OCI-LY7 (cell line): ENCODE measurements around the gene STPG3. TPM values are rescaled to one million over a fixed set of nuclear protein-coding genes. Genes with fewer than 3 reads are reported as not detected.

Experiments
- BruUV-seq: library from RNA; stranded (reverse); fragments of 400-500 nt; replicated peaks from 2 replicates; lab custom pipeline; 2021; lab: Mats Ljungman, UMichigan
- CTCF ChIA-PET: fragments of 300-600 bp; sonication (Branson Sonifier 250); formaldehyde crosslinking; loops from one replicate; lab custom pipeline; 2022; ENCODE audit warnings: antibody characterized with exemption; ENCODE audit not compliant: unreplicated experiment; lab: Charles Lee
- POLR2A ChIA-PET: fragments of 300-600 bp; sonication (Branson Sonifier 250); formaldehyde crosslinking; loops from one replicate; lab custom pipeline; 2022; ENCODE audit warnings: antibody characterized with exemption; lab: Charles Lee
- DNase-seq: peaks from one replicate; pipeline ENCODE4 v3.0.0-alpha.2; 2015; ENCODE audit warnings: low spot score
- H2AFZ ChIP-seq: fragments of 200-600 bp; sonication (generic), shearing (Covaris generic); 2 replicates; pipeline ENCODE4 v1.6.1; 2014; ENCODE audit warnings: mild to moderate bottlenecking, antibody characterized with exemption, low read length, moderate library complexity
- H3K27ac ChIP-seq: fragments of 200-600 bp; sonication (generic); 2 replicates; pipeline ENCODE4 v1.5.1; 2014; ENCODE audit warnings: mixed run types, low read depth, mild to moderate bottlenecking, moderate library complexity, low read length, inconsistent platforms; ENCODE audit not compliant: poor library complexity, severe bottlenecking
- H3K36me3 ChIP-seq: fragments of 200-600 bp; sonication (generic); 2 replicates; pipeline ENCODE4 v1.6.1; 2014; ENCODE audit warnings: mild to moderate bottlenecking, antibody characterized with exemption, low read length, moderate library complexity, mixed read lengths; ENCODE audit not compliant: insufficient read depth
- H3K4me1 ChIP-seq: fragments of 200-600 bp; sonication (generic); 2 replicates; pipeline ENCODE4 v1.5.1; 2014; ENCODE audit warnings: mild to moderate bottlenecking, low read length; ENCODE audit not compliant: insufficient read depth, poor library complexity, severe bottlenecking
- H3K4me2 ChIP-seq: fragments of 200-600 bp; sonication (generic); 2 replicates; pipeline ENCODE4 v1.6.1; 2014; ENCODE audit warnings: mild to moderate bottlenecking, low read length
- H3K4me3 ChIP-seq: fragments of 200-600 bp; sonication (generic); 2 replicates; pipeline ENCODE4 v1.5.1; 2014; ENCODE audit warnings: mild to moderate bottlenecking, low read depth, low read length; ENCODE audit not compliant: poor library complexity, severe bottlenecking
- H3K79me2 ChIP-seq: fragments of 200-600 bp; sonication (generic); 2 replicates; pipeline ENCODE4 v1.6.1; 2016; ENCODE audit warnings: low read depth, mild to moderate bottlenecking, low read length, moderate library complexity, mixed read lengths; ENCODE audit not compliant: insufficient read depth
- H3K9me2 ChIP-seq: fragments of 200-600 bp; sonication (generic); 2 replicates; pipeline ENCODE4 v1.6.1; 2016; ENCODE audit warnings: mild to moderate bottlenecking, low read length, mixed read lengths; ENCODE audit not compliant: insufficient read depth
- H3K9me3 ChIP-seq: fragments of 200-600 bp; sonication (generic); 2 replicates; pipeline ENCODE4 v1.6.1; 2014; ENCODE audit warnings: mild to moderate bottlenecking, mixed run types, low read length, mixed read lengths
- H4K20me1 ChIP-seq: fragments of 200-600 bp; sonication (generic); 2 replicates; pipeline ENCODE4 v1.6.1; 2014; ENCODE audit warnings: mild to moderate bottlenecking, antibody characterized with exemption, low read length, moderate library complexity, mixed read lengths; ENCODE audit not compliant: insufficient read depth
- EZH2phosphoT487 ChIP-seq: fragments of 200-600 bp; sonication (generic); IDR thresholded peaks from 2 replicates; pipeline ENCODE4 v1.6.1; 2018; ENCODE audit warnings: low read depth, borderline replicate concordance, mild to moderate bottlenecking, mixed run types, antibody characterized with exemption, low read length, moderate library complexity, mixed read lengths
- intact Hi-C: fragments of 100-400 bp; cut with micrococcal nuclease; formaldehyde crosslinking; loops from one replicate; pipeline ENCODE4 v1.10.0; 2022; ENCODE audit not compliant: unreplicated experiment
- total RNA-seq, 2 experiments: library from RNA; depleted of rRNA in 1 of 2; stranded (reverse); fragments of >200 nt in 1 of 2; shearing (Covaris generic) in 1 of 2; gene quantifications; 2 replicates each; pipeline ENCODE4 v1.2.3, GENCODE V29; 2014 to 2022
- TF ChIP-seq, protein P1 (sequence below): fragments of 200-600 bp; sonication (generic); conservative IDR thresholded peaks from 2 replicates; pipeline ENCODE4 v1.5.1; 2014; ENCODE audit warnings: mild to moderate bottlenecking, antibody characterized with exemption, low read length, moderate library complexity, mixed read lengths

STPG3 gene
- total RNA-seq, 2 experiments from 2014 or later, result 0.73 to 2.7 TPM

DNA sequence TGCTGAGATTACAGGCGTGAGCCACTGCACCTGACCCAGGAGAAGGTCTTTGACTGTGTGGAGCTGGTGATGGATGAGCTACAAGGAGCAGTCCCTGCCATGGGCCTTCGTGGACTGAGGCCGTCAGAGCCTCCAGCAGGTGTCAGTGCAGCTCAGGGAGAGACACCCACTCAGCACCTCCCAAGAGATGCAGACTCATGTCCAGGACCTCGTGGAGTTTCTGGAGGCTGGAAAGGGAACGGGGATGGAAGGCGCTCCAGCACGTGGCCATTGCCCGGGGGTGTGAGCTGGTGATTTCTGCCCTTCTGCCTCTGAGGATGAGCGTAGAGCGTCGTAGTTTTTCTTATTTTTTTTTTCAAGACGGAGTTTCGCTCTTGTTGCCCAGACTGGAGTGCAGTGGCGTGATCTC is 35.9 kb downstream of the STPG3 start:
- intact Hi-C loops, result loop anchor here (5.0 kb wide), 1 partner anchor 160 kb away; no protein-coding TSS in a partner anchor
- Histone ChIP-seq H3K9me2 (no peaks in the 10 kb centered on the region), H3K9me3 (no peaks in the 10 kb centered on the region; the same call in 1 of the 2 replicates), H3K27ac (peak overlapping the region; percentile 84), H3K36me3 (peaks cover 11% of the 10 kb centered on the region), H3K4me3 (no peak overlapping the region), H4K20me1 (no peaks in the 10 kb centered on the region), H3K4me2 (peak overlapping the region; percentile 55; the same call in 1 of the 2 replicates), H2AFZ (no peak overlapping the region), H3K79me2 (no peaks in the 10 kb centered on the region), H3K4me1 (peaks cover 40% of the 10 kb centered on the region)
- ChIA-PET CTCF (interaction anchor here (0.6 to 1.5 kb wide), 4 partner anchors 10 to 98 kb away, joined by 3 to 7 read pairs (median 6); partner anchors contain the start of gene TOR4A), POLR2A (interaction anchor here (0.6 to 1.4 kb wide), 3 partner anchors 10 to 123 kb away, joined by 3 to 4 read pairs (median 3); partner anchors contain the start of gene TOR4A)
- TF ChIP-seq EZH2phosphoT487, result no peak
- TF ChIP-seq, protein P1, sequence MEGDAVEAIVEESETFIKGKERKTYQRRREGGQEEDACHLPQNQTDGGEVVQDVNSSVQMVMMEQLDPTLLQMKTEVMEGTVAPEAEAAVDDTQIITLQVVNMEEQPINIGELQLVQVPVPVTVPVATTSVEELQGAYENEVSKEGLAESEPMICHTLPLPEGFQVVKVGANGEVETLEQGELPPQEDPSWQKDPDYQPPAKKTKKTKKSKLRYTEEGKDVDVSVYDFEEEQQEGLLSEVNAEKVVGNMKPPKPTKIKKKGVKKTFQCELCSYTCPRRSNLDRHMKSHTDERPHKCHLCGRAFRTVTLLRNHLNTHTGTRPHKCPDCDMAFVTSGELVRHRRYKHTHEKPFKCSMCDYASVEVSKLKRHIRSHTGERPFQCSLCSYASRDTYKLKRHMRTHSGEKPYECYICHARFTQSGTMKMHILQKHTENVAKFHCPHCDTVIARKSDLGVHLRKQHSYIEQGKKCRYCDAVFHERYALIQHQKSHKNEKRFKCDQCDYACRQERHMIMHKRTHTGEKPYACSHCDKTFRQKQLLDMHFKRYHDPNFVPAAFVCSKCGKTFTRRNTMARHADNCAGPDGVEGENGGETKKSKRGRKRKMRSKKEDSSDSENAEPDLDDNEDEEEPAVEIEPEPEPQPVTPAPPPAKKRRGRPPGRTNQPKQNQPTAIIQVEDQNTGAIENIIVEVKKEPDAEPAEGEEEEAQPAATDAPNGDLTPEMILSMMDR, result peak; percentile 77
- no TSS peak for BruUV-seq
- DNase-seq, result peak; percentile 75

DNA sequence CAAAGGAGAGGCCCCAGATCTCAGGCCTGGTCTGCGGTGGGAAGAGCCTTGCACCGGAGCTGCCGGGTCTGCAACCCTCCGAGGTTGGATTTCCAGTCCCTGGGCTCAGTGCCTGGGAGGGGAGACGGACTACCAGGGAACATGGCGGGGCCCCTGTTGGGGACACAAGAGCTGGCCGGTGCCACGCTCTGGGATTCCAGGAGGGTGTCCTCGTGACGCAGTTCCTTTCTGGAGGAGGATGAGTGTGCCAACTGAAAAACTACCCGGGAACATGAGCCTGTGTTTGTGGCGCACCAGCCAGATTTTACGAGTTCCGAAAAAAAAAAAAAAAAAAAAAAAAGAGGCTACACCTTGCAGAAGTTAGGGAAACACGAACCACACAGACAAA is 42.0 kb downstream of the STPG3 start:
- Histone ChIP-seq H3K36me3 (no peaks in the 10 kb centered on the region), H3K79me2 (no peaks in the 10 kb centered on the region), H2AFZ (no peak overlapping the region), H3K27ac (no peak overlapping the region), H3K4me1 (peaks cover 22% of the 10 kb centered on the region), H3K4me3 (no peak overlapping the region), H3K9me2 (no peaks in the 10 kb centered on the region), H3K4me2 (no peak overlapping the region), H4K20me1 (no peaks in the 10 kb centered on the region), H3K9me3 (no peaks in the 10 kb centered on the region; the same call in 1 of the 2 replicates)
- ChIA-PET CTCF (no interaction called here), POLR2A (no interaction called here)
- TF ChIP-seq, protein P1, result no peak
- no peak for TF ChIP-seq EZH2phosphoT487
- intact Hi-C loops, result no loop called here
- BruUV-seq, result no TSS peak
- no peak for DNase-seq

DNA sequence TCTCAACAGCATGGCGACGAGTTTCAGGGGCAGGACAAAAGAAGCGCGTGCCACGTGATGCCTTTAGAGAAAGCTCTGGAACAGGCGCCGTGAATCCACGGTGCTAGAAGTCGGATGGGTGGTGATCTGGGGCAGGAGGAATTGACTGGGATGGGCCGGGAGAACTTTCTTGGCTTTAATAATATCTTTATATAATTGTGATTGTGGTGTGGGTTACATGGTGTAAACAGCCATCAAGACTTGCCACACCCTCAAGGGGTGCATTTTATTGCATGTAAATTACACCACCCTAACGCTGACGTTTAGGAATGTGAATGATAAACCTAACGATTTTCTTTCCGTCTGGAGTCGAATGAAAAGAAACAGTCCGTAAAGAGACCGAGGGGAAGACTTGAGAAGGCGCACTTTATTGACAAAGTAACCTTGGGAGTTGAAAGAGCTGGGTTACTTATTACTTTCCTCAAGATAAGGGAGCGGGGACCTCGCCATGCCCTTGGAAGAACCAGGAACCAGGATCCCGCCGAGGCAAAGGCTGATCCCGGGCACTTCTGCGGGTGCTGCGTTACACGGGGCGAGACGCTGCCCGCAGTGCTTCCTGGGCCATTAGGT is 42.5 kb downstream of the STPG3 start:
- H4K20me1 ChIP-seq, result no peaks in the 10 kb centered on the region
- ChIA-PET POLR2A (no interaction called here), CTCF (no interaction called here)
- no peak overlapping the region for H2AFZ ChIP-seq
- no TSS peak for BruUV-seq
- H3K9me2 ChIP-seq, result no peaks in the 10 kb centered on the region
- H3K9me3 ChIP-seq, result no peaks in the 10 kb centered on the region; the same call in 1 of the 2 replicates
- H3K27ac ChIP-seq, result no peak overlapping the region
- no peaks in the 10 kb centered on the region for H3K36me3 ChIP-seq
- no peak overlapping the region for H3K4me3 ChIP-seq
- H3K79me2 ChIP-seq, result no peaks in the 10 kb centered on the region
- H3K4me2 ChIP-seq, result no peak overlapping the region
- intact Hi-C loops, result no loop called here
- peaks cover 22% of the 10 kb centered on the region for H3K4me1 ChIP-seq
- DNase-seq, result no peak
- TF ChIP-seq, protein P1, result no peak
- no peak for TF ChIP-seq EZH2phosphoT487
